Trophoblast cell (in vitro differentiated cells and primary cell): ENCODE measurements around the gene LILRA2.
A peak's percentile ranks its signal among the peaks of the same experiment; 100 is the strongest.
"Not testable (repeated sequence)": the region's sequence is repeated elsewhere in the genome, so short reads cannot be mapped to it uniquely, and the experiment has no call there.

Source experiments
- DNase-seq, 2 donors: peaks; one replicate each; pipeline ENCODE4 v3.0.0-alpha.2; 2016
- H2AFZ ChIP-seq: 2 replicates; pipeline ENCODE4 v1.6.1; 2013; ENCODE audit warnings: low read length, moderate library complexity, mild to moderate bottlenecking; ENCODE audit not compliant: insufficient read depth, poor library complexity
- H2AK5ac ChIP-seq: 2 replicates; pipeline ENCODE4 v1.6.1; 2013; ENCODE audit warnings: mild to moderate bottlenecking, low read length
- H2BK120ac ChIP-seq: 2 replicates; pipeline ENCODE4 v1.6.1; 2013; ENCODE audit warnings: low read length, mild to moderate bottlenecking, moderate library complexity; ENCODE audit not compliant: insufficient read depth, poor library complexity
- H2BK12ac ChIP-seq: 2 replicates; pipeline ENCODE4 v1.6.1; 2013; ENCODE audit warnings: mild to moderate bottlenecking, low read length, moderate library complexity
- H2BK5ac ChIP-seq: 2 replicates; pipeline ENCODE4 v1.6.1; 2013; ENCODE audit warnings: low read length, low read depth, moderate library complexity, mild to moderate bottlenecking; ENCODE audit not compliant: poor library complexity
- H3K14ac ChIP-seq: 2 replicates; pipeline ENCODE4 v1.6.1; 2013; ENCODE audit warnings: mild to moderate bottlenecking, low read length
- H3K18ac ChIP-seq: 2 replicates; pipeline ENCODE4 v1.6.1; 2013; ENCODE audit warnings: mild to moderate bottlenecking, low read length
- H3K23ac ChIP-seq: 2 replicates; pipeline ENCODE4 v1.6.1; 2013; ENCODE audit warnings: low read length
- H3K27ac ChIP-seq: 2 replicates; pipeline ENCODE4 v1.5.1; 2013; ENCODE audit warnings: low read depth, mild to moderate bottlenecking, inconsistent platforms, low read length, moderate library complexity
- H3K27me3 ChIP-seq: 2 replicates; pipeline ENCODE4 v1.6.1; 2013; ENCODE audit warnings: inconsistent platforms, mild to moderate bottlenecking, low read length, moderate library complexity; ENCODE audit not compliant: insufficient read depth
- H3K36me3 ChIP-seq, 2 experiments: 1 replicate in 1 of 2; 2 replicates in 1 of 2; pipeline ENCODE4 v1.6.1; 2013; ENCODE audit warnings: low read length in 2 of 2, mild to moderate bottlenecking in 2 of 2, moderate library complexity in 1 of 2; ENCODE audit not compliant: insufficient read depth in 2 of 2, control insufficient read depth in 1 of 2
- H3K4ac ChIP-seq: 2 replicates; pipeline ENCODE4 v1.6.1; 2013; ENCODE audit warnings: low read depth, mild to moderate bottlenecking, low read length, moderate library complexity
- H3K4me1 ChIP-seq, 2 experiments: 1 replicate in 1 of 2; 2 replicates in 1 of 2; pipeline ENCODE4 v1.6.1; 2013; ENCODE audit warnings: low read length in 2 of 2, mild to moderate bottlenecking in 2 of 2, moderate library complexity in 1 of 2; ENCODE audit not compliant: insufficient read depth in 2 of 2, control insufficient read depth in 1 of 2
- H3K4me2 ChIP-seq: 2 replicates; pipeline ENCODE4 v1.6.1; 2013; ENCODE audit warnings: inconsistent platforms, mild to moderate bottlenecking, low read length, moderate library complexity
- H3K4me3 ChIP-seq: 2 replicates; pipeline ENCODE4 v1.5.1; 2013; ENCODE audit warnings: mild to moderate bottlenecking, low read depth, low read length, inconsistent platforms
- H3K79me1 ChIP-seq: one replicate; pipeline ENCODE4 v1.6.1; 2013; ENCODE audit warnings: low read length
- H3K79me2 ChIP-seq: 2 replicates; pipeline ENCODE4 v1.6.1; 2013; ENCODE audit warnings: low read length, mild to moderate bottlenecking; ENCODE audit not compliant: control insufficient read depth, insufficient read depth, poor library complexity
- H3K9ac ChIP-seq: 2 replicates; pipeline ENCODE4 v1.6.1; 2013; ENCODE audit warnings: mild to moderate bottlenecking, low read length
- H3K9me3 ChIP-seq: 2 replicates; pipeline ENCODE4 v1.6.1; 2013; ENCODE audit warnings: low read depth, mild to moderate bottlenecking, control low read depth, inconsistent platforms, low read length; ENCODE audit not compliant: insufficient read depth
- H4K12ac ChIP-seq: 2 replicates; pipeline ENCODE4 v1.6.1; 2013; ENCODE audit warnings: low read depth, mild to moderate bottlenecking, low read length, moderate library complexity
- H4K8ac ChIP-seq: 2 replicates; pipeline ENCODE4 v1.6.1; 2013; ENCODE audit warnings: low read depth, mild to moderate bottlenecking, low read length, moderate library complexity
- H4K91ac ChIP-seq: one replicate; pipeline ENCODE4 v1.6.1; 2013; ENCODE audit warnings: low read depth, mild to moderate bottlenecking, low read length, moderate library complexity
- WGBS: extraction: QIAGEN DNeasy Blood & Tissue Kit; methylation state at CpG from one replicate; pipeline ENCODE4 v1.1.7; 2013; ENCODE audit warnings: missing lambda C conversion rate; ENCODE audit not compliant: insufficient read length, insufficient coverage; ENCODE audit errors: extremely low coverage; 5-methylcytosine and 5-hydroxymethylcytosine counted together

LILRA2 gene

GRCh38 chr19:54626757-54627156, 53.2 kb downstream of the LILRA2 start:
- Histone ChIP-seq H3K79me2 (no peaks in the 10 kb centered on the region), H3K14ac (no peak overlapping the region), H3K79me1 (no peaks in the 10 kb centered on the region), H2BK120ac (no peak overlapping the region), H3K18ac (no peak overlapping the region), H3K4me3 (no peak overlapping the region), H4K8ac (no peak overlapping the region), H3K36me3 (no peaks in the 10 kb centered on the region), H3K4me1 (no peaks in the 10 kb centered on the region), H3K27me3 (peaks cover 1% of the 10 kb centered on the region), H4K12ac (no peak overlapping the region), H3K9me3 (peaks cover 41% of the 10 kb centered on the region), H4K91ac (no peak overlapping the region), H2AFZ (no peak overlapping the region), H2BK12ac (no peak overlapping the region), H3K4me2 (no peak overlapping the region), H2AK5ac (no peak overlapping the region), H3K23ac (no peak overlapping the region), H2BK5ac (no peak overlapping the region), H3K9ac (no peak overlapping the region), H3K27ac (no peak overlapping the region), H3K4ac (no peak overlapping the region)
- WGBS: no CpG with 5 or more reads among the region's 8 CpGs
- no peak for DNase-seq

- H3K79me2 ChIP-seq, H2BK120ac ChIP-seq, H3K4me2 ChIP-seq, H3K27ac ChIP-seq, H3K4ac ChIP-seq, H2BK5ac ChIP-seq, H3K27me3 ChIP-seq, H2AFZ ChIP-seq, H3K18ac ChIP-seq, H3K4me3 ChIP-seq, DNase-seq, H4K12ac ChIP-seq, H3K9ac ChIP-seq, H4K8ac ChIP-seq, H3K79me1 ChIP-seq, H3K4me1 ChIP-seq, H2AK5ac ChIP-seq, H3K23ac ChIP-seq, H4K91ac ChIP-seq, H3K36me3 ChIP-seq, H2BK12ac ChIP-seq, H3K14ac ChIP-seq: not testable (repeated sequence)
- peaks cover 51% of the 10 kb centered on the region for H3K9me3 ChIP-seq
- WGBS: no CpG with 5 or more reads among the region's 4 CpGs
Observed at GRCh38 chr19:54627912-54628311, 54.3 kb downstream of the LILRA2 start.

- DNase-seq, H3K79me1 ChIP-seq, H3K14ac ChIP-seq, H2BK5ac ChIP-seq, H3K36me3 ChIP-seq, H4K12ac ChIP-seq, H3K9ac ChIP-seq, H3K23ac ChIP-seq, H3K4ac ChIP-seq, H2BK12ac ChIP-seq, H3K4me2 ChIP-seq, H4K91ac ChIP-seq, H3K18ac ChIP-seq, H3K27me3 ChIP-seq, H3K27ac ChIP-seq, H3K4me1 ChIP-seq, H4K8ac ChIP-seq, H2AFZ ChIP-seq, H2AK5ac ChIP-seq, H2BK120ac ChIP-seq, H3K79me2 ChIP-seq: not testable (repeated sequence)
- Histone ChIP-seq H3K4me3 (peak within 1 kb of the TSS; percentile 4), H3K9me3 (peaks cover 50% of the 10 kb centered on the region)
- no CpG with 5 or more reads among the region's 9 CpGs for WGBS
Observed at GRCh38 chr19:54630262-54630661, 56.7 kb downstream of the LILRA2 start, which contains the start of gene LILRB1. Gene LILRB1, plus strand, starts transcription at chr19:54630484. Its CDS starts 590 bp downstream, at chr19:54631074.

- Histone ChIP-seq H3K4ac (no peak overlapping the region), H2AK5ac (no peak overlapping the region), H2BK5ac (no peak overlapping the region), H3K27me3 (peaks cover 2% of the 10 kb centered on the region), H2AFZ (no peak overlapping the region), H3K4me2 (no peak overlapping the region), H3K79me1 (no peaks in the 10 kb centered on the region), H3K36me3 (no peaks in the 10 kb centered on the region), H3K4me3 (no peak overlapping the region), H3K9ac (no peak overlapping the region), H3K4me1 (no peaks in the 10 kb centered on the region), H4K91ac (no peak overlapping the region), H4K12ac (no peak overlapping the region), H3K23ac (no peak overlapping the region), H3K14ac (no peak overlapping the region), H3K27ac (no peak overlapping the region), H3K18ac (no peak overlapping the region), H2BK12ac (no peak overlapping the region), H4K8ac (no peak overlapping the region), H3K9me3 (peaks cover 54% of the 10 kb centered on the region), H2BK120ac (no peak overlapping the region), H3K79me2 (no peaks in the 10 kb centered on the region)
- DNase-seq: no peak
- no CpG with 5 or more reads among the region's 6 CpGs for WGBS
Observed at GRCh38 chr19:54630782-54631181, 57.2 kb downstream of the LILRA2 start.
